Trophoblast cell (in vitro differentiated cells and primary cell): Measurements from ENCODE around the gene ARHGAP10.

Experiments used
- DNase-seq, 2 donors: peaks; one replicate each; pipeline ENCODE4 v3.0.0-alpha.2; 2016
- H2AFZ ChIP-seq: 2 replicates; pipeline ENCODE4 v1.6.1; 2013; ENCODE audit warnings: low read length, moderate library complexity, mild to moderate bottlenecking; ENCODE audit not compliant: insufficient read depth, poor library complexity
- H2AK5ac ChIP-seq: 2 replicates; pipeline ENCODE4 v1.6.1; 2013; ENCODE audit warnings: mild to moderate bottlenecking, low read length
- H2BK120ac ChIP-seq: 2 replicates; pipeline ENCODE4 v1.6.1; 2013; ENCODE audit warnings: low read length, mild to moderate bottlenecking, moderate library complexity; ENCODE audit not compliant: insufficient read depth, poor library complexity
- H2BK12ac ChIP-seq: 2 replicates; pipeline ENCODE4 v1.6.1; 2013; ENCODE audit warnings: mild to moderate bottlenecking, low read length, moderate library complexity
- H2BK5ac ChIP-seq: 2 replicates; pipeline ENCODE4 v1.6.1; 2013; ENCODE audit warnings: low read length, low read depth, moderate library complexity, mild to moderate bottlenecking; ENCODE audit not compliant: poor library complexity
- H3K14ac ChIP-seq: 2 replicates; pipeline ENCODE4 v1.6.1; 2013; ENCODE audit warnings: mild to moderate bottlenecking, low read length
- H3K18ac ChIP-seq: 2 replicates; pipeline ENCODE4 v1.6.1; 2013; ENCODE audit warnings: mild to moderate bottlenecking, low read length
- H3K23ac ChIP-seq: 2 replicates; pipeline ENCODE4 v1.6.1; 2013; ENCODE audit warnings: low read length
- H3K27ac ChIP-seq: 2 replicates; pipeline ENCODE4 v1.5.1; 2013; ENCODE audit warnings: low read depth, mild to moderate bottlenecking, inconsistent platforms, low read length, moderate library complexity
- H3K27me3 ChIP-seq: 2 replicates; pipeline ENCODE4 v1.6.1; 2013; ENCODE audit warnings: inconsistent platforms, mild to moderate bottlenecking, low read length, moderate library complexity; ENCODE audit not compliant: insufficient read depth
- H3K36me3 ChIP-seq, 2 experiments: 1 replicate in 1 of 2; 2 replicates in 1 of 2; pipeline ENCODE4 v1.6.1; 2013; ENCODE audit warnings: low read length in 2 of 2, mild to moderate bottlenecking in 2 of 2, moderate library complexity in 1 of 2; ENCODE audit not compliant: insufficient read depth in 2 of 2, control insufficient read depth in 1 of 2
- H3K4ac ChIP-seq: 2 replicates; pipeline ENCODE4 v1.6.1; 2013; ENCODE audit warnings: low read depth, mild to moderate bottlenecking, low read length, moderate library complexity
- H3K4me1 ChIP-seq, 2 experiments: 1 replicate in 1 of 2; 2 replicates in 1 of 2; pipeline ENCODE4 v1.6.1; 2013; ENCODE audit warnings: low read length in 2 of 2, mild to moderate bottlenecking in 2 of 2, moderate library complexity in 1 of 2; ENCODE audit not compliant: insufficient read depth in 2 of 2, control insufficient read depth in 1 of 2
- H3K4me2 ChIP-seq: 2 replicates; pipeline ENCODE4 v1.6.1; 2013; ENCODE audit warnings: inconsistent platforms, mild to moderate bottlenecking, low read length, moderate library complexity
- H3K4me3 ChIP-seq: 2 replicates; pipeline ENCODE4 v1.5.1; 2013; ENCODE audit warnings: mild to moderate bottlenecking, low read depth, low read length, inconsistent platforms
- H3K79me1 ChIP-seq: one replicate; pipeline ENCODE4 v1.6.1; 2013; ENCODE audit warnings: low read length
- H3K79me2 ChIP-seq: 2 replicates; pipeline ENCODE4 v1.6.1; 2013; ENCODE audit warnings: low read length, mild to moderate bottlenecking; ENCODE audit not compliant: control insufficient read depth, insufficient read depth, poor library complexity
- H3K9ac ChIP-seq: 2 replicates; pipeline ENCODE4 v1.6.1; 2013; ENCODE audit warnings: mild to moderate bottlenecking, low read length
- H3K9me3 ChIP-seq: 2 replicates; pipeline ENCODE4 v1.6.1; 2013; ENCODE audit warnings: low read depth, mild to moderate bottlenecking, control low read depth, inconsistent platforms, low read length; ENCODE audit not compliant: insufficient read depth
- H4K12ac ChIP-seq: 2 replicates; pipeline ENCODE4 v1.6.1; 2013; ENCODE audit warnings: low read depth, mild to moderate bottlenecking, low read length, moderate library complexity
- H4K8ac ChIP-seq: 2 replicates; pipeline ENCODE4 v1.6.1; 2013; ENCODE audit warnings: low read depth, mild to moderate bottlenecking, low read length, moderate library complexity
- H4K91ac ChIP-seq: one replicate; pipeline ENCODE4 v1.6.1; 2013; ENCODE audit warnings: low read depth, mild to moderate bottlenecking, low read length, moderate library complexity
- WGBS: extraction: QIAGEN DNeasy Blood & Tissue Kit; methylation state at CpG from one replicate; pipeline ENCODE4 v1.1.7; 2013; ENCODE audit warnings: missing lambda C conversion rate; ENCODE audit not compliant: insufficient read length, insufficient coverage; ENCODE audit errors: extremely low coverage; 5-methylcytosine and 5-hydroxymethylcytosine counted together

Gene ARHGAP10

DNA sequence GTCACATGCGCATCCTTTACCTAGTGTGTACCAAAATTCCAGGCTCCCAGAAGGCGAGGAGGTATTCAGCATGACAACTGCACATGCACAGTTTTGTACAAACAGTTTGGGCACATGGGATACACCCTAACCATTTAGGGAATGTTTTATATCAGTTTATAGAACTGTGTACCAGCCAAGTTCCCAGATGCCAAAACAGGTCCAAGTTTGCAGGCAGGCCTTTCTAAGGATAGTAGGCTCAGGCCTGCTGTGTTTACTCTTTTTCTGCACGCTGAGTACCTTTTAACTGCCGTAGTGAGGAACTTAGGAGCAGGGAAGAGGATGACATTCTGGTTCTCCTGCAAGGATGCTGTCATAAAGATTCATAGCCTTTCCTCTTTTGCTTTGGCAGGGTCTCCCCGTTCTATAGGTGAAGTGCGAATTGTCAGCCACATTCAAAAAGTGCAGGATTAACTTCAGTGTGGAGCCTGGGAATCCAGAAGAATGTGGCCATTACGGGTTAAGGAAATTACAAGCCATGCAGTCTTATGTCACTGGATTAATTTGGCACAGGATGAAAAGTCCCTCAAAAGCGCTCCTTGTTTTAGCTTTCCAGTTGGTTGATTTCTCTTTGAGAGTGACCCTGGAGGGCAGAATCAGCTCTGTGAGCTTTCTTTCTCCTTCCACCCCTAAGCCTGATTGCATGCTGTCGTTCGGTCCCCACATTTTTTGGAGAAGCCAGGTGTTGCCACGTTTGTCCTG is 259.8 kb downstream of the ARHGAP10 start:
- no peak overlapping the region for H4K12ac ChIP-seq
- H3K18ac ChIP-seq = no peak overlapping the region
- H2AFZ ChIP-seq = no peak overlapping the region
- no peak overlapping the region for H4K91ac ChIP-seq
- H3K79me2 ChIP-seq = no peaks in the 10 kb centered on the region
- H2BK5ac ChIP-seq = no peak overlapping the region
- H3K9me3 ChIP-seq = no peaks in the 10 kb centered on the region
- no peak overlapping the region for H2AK5ac ChIP-seq
- no peak for DNase-seq
- H2BK120ac ChIP-seq = no peak overlapping the region
- no peak overlapping the region for H3K27ac ChIP-seq
- H3K23ac ChIP-seq = no peak overlapping the region
- no peaks in the 10 kb centered on the region for H3K79me1 ChIP-seq
- H3K27me3 ChIP-seq = no peaks in the 10 kb centered on the region
- no peak overlapping the region for H3K14ac ChIP-seq
- WGBS = no CpG with 5 or more reads among the region's 11 CpGs
- no peaks in the 10 kb centered on the region for H3K4me1 ChIP-seq
- no peak overlapping the region for H3K4me2 ChIP-seq
- H3K4ac ChIP-seq = no peak overlapping the region
- H3K9ac ChIP-seq = no peak overlapping the region
- no peak overlapping the region for H3K4me3 ChIP-seq
- no peak overlapping the region for H2BK12ac ChIP-seq
- H3K36me3 ChIP-seq = peaks cover 0 to 2% of the 10 kb centered on the region in 2 experiments
- H4K8ac ChIP-seq = no peak overlapping the region

DNA sequence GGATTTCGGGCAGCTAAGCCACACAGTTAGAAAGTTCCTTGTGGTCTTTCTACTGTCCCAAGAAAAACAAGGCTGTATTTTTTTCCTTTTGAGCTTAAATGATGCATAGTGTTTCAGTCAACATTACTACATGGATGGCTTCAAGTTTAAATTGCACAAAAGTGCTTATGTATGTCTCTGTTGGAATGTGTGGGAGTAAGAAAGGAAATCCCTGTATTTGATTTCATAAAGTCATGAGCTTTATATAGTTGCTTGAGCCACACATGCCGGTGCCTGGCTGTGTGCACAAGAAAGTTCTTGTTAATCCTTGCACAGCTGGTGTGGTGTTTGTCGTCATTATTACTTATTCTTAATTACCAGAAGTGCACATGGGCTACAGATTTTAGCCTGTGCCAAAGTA is 262.2 kb downstream of the ARHGAP10 start:
- H3K79me1 ChIP-seq = no peaks in the 10 kb centered on the region
- no CpG with 5 or more reads among the region's 3 CpGs for WGBS
- no peak overlapping the region for H4K12ac ChIP-seq
- H4K91ac ChIP-seq = no peak overlapping the region
- H2BK5ac ChIP-seq = no peak overlapping the region
- H3K9ac ChIP-seq = no peak overlapping the region
- no peak overlapping the region for H3K14ac ChIP-seq
- no peaks in the 10 kb centered on the region for H3K27me3 ChIP-seq
- H3K4me1 ChIP-seq = no peaks in the 10 kb centered on the region
- no peak overlapping the region for H3K4ac ChIP-seq
- H3K27ac ChIP-seq = no peak overlapping the region
- no peak for DNase-seq
- H2BK120ac ChIP-seq = no peak overlapping the region
- peaks cover 0 to 2% of the 10 kb centered on the region in 2 experiments for H3K36me3 ChIP-seq
- H3K79me2 ChIP-seq = no peaks in the 10 kb centered on the region
- no peak overlapping the region for H2BK12ac ChIP-seq
- H2AK5ac ChIP-seq = no peak overlapping the region
- no peak overlapping the region for H4K8ac ChIP-seq
- no peak overlapping the region for H2AFZ ChIP-seq
- no peak overlapping the region for H3K18ac ChIP-seq
- H3K23ac ChIP-seq = no peak overlapping the region
- no peak overlapping the region for H3K4me3 ChIP-seq
- H3K9me3 ChIP-seq = no peaks in the 10 kb centered on the region
- no peak overlapping the region for H3K4me2 ChIP-seq

DNA sequence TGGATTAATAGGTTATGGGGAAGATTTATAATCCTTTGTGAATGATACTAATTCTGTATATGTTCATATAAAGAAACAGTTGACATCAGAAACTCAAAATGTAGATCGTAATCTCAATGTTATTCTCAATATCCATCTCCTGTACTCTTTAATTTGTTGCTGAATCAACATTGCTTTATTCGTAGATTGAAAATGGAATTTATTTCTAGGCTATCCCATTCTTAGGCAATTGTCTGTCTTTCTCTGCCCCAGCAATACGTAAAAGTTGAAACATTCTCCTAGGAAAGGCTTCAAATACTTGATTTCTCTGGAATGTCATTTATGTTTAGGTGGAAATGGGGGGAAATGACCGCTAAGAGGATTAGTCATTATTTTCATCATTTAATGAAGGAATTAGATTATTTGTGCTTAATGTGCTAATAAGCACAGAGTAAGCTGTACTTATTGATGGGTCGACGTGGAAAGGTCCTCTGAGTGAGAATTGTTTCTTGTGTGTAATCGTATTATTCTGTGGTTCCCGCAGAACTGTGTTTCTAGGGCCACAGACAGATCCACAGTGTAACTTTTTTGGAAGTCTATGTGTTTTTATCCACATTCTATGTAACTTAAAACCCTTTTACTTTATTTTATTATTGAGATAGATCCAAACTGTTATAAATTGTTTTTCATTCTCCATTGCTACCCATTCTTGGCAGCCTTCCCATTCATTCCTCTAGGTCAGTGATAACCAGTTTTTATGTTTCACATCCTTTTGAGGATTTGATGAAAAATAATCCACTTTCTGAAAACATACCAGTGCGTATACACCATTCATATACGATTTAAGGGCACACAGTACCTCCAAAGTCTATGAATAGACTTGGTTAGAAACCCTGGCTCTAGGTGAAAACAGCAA is 262.9 kb downstream of the ARHGAP10 start:
- WGBS = no CpG with 5 or more reads among the region's 10 CpGs
- DNase-seq = no peak
- H2BK5ac ChIP-seq = no peak overlapping the region

DNA sequence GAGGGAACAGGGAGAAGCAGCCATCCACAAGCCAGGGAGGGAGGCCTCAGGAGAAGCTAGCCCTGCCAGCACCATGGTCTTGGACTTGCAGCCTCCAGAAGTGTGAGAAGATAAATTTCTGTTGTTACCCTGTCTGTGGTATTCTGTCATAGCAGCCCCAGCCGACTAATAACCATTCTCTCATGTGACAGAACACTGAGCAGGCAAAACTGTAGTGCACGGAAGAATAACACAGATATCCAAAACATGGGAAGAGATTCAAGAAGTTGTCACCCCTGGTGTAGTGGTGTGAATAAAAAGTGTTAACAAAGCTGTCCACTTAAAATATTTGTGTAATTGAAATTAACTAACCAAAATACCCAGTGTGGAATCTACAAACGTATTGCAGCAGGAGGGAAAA is 265.0 kb downstream of the ARHGAP10 start:
- H4K12ac ChIP-seq = no peak overlapping the region
- no peak for DNase-seq
- no peaks in the 10 kb centered on the region for H3K4me1 ChIP-seq
- H3K4me3 ChIP-seq = no peak overlapping the region
- H2BK120ac ChIP-seq = no peak overlapping the region
- H4K8ac ChIP-seq = no peak overlapping the region
- H2AFZ ChIP-seq = no peak overlapping the region
- H3K36me3 ChIP-seq = peaks cover 5% of the 10 kb centered on the region in 2 experiments
- H3K4ac ChIP-seq = no peak overlapping the region
- H2AK5ac ChIP-seq = no peak overlapping the region
- no peaks in the 10 kb centered on the region for H3K27me3 ChIP-seq
- no peak overlapping the region for H3K14ac ChIP-seq
- no peak overlapping the region for H3K9ac ChIP-seq
- peaks cover 3% of the 10 kb centered on the region for H3K9me3 ChIP-seq
- no peak overlapping the region for H3K23ac ChIP-seq
- no peak overlapping the region for H2BK12ac ChIP-seq
- H3K18ac ChIP-seq = no peak overlapping the region
- no peaks in the 10 kb centered on the region for H3K79me2 ChIP-seq
- no CpG with 5 or more reads among the region's 3 CpGs for WGBS
- no peak overlapping the region for H4K91ac ChIP-seq
- H3K79me1 ChIP-seq = no peaks in the 10 kb centered on the region
- no peak overlapping the region for H3K27ac ChIP-seq
- no peak overlapping the region for H3K4me2 ChIP-seq
- H2BK5ac ChIP-seq = no peak overlapping the region

More for the DNA sequence above, 262.9 kb downstream of the ARHGAP10 start:
- Histone ChIP-seq H3K9ac (no peak overlapping the region), H2AFZ (no peak overlapping the region), H3K23ac (no peak overlapping the region), H3K4ac (no peak overlapping the region), H3K27me3 (no peaks in the 10 kb centered on the region), H4K8ac (no peak overlapping the region), H3K4me3 (no peak overlapping the region), H4K91ac (no peak overlapping the region), H3K27ac (no peak overlapping the region), H3K79me1 (no peaks in the 10 kb centered on the region), H3K9me3 (peaks cover 3% of the 10 kb centered on the region), H3K4me2 (no peak overlapping the region), H4K12ac (no peak overlapping the region), H2BK12ac (no peak overlapping the region), H3K14ac (no peak overlapping the region), H2AK5ac (no peak overlapping the region), H3K36me3 (peaks cover 5 to 6% of the 10 kb centered on the region in 2 experiments), H2BK120ac (no peak overlapping the region), H3K18ac (no peak overlapping the region), H3K4me1 (no peaks in the 10 kb centered on the region), H3K79me2 (no peaks in the 10 kb centered on the region)
